HUDEP-2 (cell line): Measurements from ENCODE around the gene OR4D1.

Source experiments
- DNase-seq, 76 experiments: peaks; one replicate each; lab custom pipeline; 2025; ENCODE audit not compliant: unreplicated experiment in 76 of 76; lab: John Stamatoyannopoulos, UW

OR4D1 gene

DNA sequence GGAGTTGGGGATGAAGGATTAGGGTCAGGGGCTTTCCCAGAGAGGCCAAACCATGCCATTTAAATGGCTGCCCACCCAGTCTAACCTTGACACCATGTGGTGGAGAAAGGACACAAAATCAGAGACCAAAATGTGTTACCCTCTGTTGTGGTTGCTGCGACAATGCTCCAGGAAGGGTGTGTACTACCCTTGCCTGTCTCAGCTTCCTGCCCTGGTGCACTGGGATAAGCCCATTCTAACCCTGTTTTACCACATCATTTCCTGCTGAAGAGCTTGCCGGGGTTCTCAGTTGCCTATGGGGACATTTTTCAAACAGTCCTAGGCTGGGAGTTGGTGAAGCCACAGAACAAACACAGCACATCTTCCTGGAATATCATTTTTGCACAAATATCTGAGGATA is 4.9 kb downstream of the OR4D1 start:
- DNase-seq = no peak

- no peak for DNase-seq
Measured at GRCh38 chr17:58153671-58154070, 5.5 kb downstream of the OR4D1 start.

DNA sequence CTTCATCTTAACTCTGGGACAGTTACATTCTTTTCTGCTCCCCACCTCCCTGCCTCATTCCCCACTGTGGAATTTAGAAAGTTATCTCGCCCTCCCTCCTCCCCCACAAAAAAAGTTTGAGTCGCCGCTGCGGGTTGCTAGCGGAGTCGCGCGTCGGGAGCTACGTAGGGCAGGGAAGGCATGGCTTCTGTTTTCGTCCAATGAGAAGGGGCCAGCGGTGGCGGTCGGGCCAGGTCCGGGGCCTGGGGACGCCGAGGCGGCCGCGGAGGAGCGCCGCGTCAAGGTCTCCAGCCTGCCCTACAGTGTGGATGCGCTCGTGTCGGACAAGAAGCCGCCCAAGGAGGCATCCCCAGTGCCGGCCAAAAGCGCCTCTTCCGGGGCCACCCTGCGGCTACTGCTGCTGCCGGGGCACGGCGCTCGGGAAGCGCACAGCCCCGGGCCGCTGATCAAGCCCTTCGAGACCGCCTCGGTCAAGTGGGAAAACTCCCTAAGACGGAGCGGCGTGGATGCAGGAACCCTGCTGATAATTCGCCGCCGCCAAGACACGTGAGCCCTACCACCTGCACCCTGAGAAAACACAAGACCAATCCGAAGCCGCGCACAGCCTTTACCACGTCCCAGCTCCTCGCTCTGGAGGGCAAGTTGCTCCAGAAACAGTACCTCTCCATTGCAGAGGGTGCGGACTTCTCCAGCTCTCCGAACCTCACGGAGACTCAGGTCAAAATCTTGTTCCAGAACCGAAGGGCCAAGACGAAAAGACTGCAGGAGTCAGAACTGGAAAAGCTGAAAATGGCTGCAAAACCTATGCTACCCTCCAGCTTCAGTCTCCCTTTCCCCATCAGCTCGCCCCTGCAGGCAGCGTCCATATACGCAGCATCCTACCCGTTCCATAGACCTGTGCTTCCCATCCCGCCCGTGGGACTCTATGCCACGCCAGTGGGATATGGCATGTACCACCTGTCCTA is 8.9 kb downstream of the OR4D1 start:
- no peak for DNase-seq

- no peak for DNase-seq
Measured at GRCh38 chr17:58158181-58158580, 10.0 kb downstream of the OR4D1 start.

GRCh38 chr17:58161566-58161965 is 13.4 kb downstream of the OR4D1 start:
- DNase-seq = no peak

- DNase-seq = no peak
Measured at GRCh38 chr17:58165981-58166380, 17.8 kb downstream of the OR4D1 start.

DNA sequence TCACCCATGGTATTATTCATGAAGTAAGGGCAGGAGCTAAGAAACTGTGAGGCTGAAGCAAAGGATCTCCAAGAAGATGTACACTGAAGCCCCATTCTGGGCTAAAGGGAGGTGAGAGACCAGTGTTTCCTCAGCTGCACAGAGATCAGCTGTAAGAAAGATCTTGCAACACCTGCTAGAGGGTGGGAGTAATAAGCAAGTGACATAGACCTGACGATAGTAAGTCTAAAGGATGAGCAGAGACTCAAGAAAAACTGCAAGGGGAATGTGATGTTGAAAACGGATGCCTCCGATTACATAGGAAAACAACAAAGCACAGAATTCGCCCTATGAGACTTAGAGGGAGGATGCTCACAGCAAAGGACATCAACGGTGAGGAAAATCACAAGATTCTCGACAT is 18.5 kb downstream of the OR4D1 start, which contains the start of gene OR4D2:
OR4D2 (plus strand) TSS at position 301 of the 400 bp plus-strand sequence. CDS start 2,674 bp downstream, outside the sequence.
- no peak for DNase-seq

GRCh38 chr17:58170622-58171021 is 22.4 kb downstream of the OR4D1 start:
- no peak for DNase-seq

DNA sequence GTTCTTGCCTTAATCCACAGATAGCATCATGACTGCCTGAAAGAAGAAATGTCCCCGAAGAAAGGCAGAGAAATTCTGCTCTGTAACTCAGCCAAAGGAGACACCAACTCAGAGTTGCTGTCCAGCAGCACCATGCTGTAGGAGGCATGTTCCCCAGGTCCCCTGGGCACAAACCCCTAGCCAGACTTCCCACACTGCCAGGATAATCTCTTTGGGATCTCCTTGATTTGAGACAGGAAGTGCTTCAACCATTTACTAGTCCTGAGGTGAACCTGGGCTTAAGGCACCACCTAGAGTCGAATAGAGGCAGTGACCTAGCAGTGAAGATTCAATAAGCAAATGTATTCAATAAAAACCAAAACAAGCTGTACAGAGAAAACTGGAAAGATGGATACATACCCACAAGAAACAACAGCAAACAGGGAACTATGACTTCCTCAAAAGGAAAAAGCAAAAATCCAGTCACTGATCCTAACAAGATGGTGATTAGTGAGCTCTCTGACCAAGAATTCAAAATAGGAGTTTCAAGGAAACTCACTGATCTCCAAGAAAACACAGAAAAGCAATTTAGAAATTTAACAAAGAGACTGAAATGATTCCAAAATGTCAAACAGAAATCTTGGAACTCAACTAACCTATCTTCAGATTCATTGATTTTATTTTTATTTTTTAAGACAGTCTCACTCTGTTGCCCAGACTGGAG is 24.3 kb downstream of the OR4D1 start:
- DNase-seq = peak in 11 of 76 experiments; percentile 6 to 49 (median 25)

DNA sequence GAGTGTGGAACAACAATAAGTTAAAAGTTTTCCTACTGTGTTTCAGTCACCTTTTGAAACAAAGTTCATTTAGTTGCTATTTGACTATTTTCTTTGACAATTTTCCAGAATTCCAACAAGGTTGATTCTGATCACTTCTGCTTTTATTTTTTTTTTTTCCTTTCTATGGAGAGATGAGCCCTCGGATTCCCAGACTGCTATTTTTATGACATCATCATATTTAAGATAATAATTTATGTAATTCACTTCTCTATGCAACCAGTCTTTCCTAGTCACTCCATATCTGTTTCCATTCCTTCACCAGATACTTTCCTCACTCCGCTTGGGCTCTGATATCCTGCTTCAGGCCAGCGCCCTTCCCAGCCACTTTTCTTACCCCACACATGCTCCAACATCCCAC is 26.7 kb downstream of the OR4D1 start:
- DNase-seq = no peak

DNA sequence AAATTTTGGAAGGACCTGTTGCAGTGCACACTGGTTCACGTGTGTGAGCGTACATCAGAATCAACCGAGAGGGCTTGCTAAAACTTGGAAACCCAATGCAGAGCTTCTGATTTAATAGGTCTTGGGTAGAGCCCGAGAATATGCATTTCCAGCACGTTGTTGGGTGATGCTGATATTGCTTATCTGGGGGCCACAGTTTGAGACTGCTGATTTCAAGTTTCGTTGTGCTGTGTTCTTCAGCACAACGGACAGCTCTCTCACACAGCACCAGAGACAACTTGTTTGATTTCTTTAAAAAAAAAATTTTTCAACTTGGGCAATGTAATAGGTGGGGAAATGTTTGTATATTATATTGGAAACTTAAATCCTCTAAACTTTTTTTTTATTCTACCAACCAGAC is 28.0 kb downstream of the OR4D1 start:
- DNase-seq = peak in 1 of 76 experiments; percentile 19

GRCh38 chr17:58181796-58182195 is 33.6 kb downstream of the OR4D1 start:
- no peak for DNase-seq

- no peak for DNase-seq
Measured at GRCh38 chr17:58183514-58183913, 35.3 kb downstream of the OR4D1 start.

DNA sequence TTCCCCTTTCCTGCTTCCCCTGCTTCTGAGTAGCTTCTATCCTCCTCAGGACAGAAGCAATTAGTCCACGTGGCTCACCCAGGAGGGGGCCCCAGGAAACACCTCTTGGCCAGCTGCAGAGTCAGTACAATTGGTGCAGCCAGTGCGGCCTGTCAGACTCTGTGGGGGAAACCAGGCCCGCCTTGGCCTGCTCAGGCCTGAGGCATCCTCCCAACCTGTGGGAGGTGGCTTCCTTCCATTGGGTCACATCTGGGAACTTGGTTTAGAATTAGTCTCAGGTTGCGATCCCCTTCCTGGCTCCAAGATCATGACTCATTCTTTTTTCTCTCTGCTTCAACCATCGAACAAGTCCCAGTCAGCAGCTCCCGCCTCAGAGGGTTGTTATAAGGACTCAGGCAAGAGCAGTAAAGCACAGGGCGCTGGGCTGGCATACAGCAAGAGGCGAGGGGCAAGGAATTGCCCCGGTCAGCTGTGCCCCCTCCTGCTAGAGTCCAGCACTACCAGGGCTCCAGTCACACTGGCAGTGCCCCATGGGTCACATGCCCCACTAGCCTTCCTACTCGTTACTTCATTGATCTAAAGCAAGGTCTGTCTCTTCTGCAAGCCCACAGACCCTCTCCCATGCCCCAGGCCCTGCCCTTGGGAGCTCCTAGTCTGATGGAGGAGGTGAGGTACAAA is 36.3 kb downstream of the OR4D1 start:
- no peak for DNase-seq

DNA sequence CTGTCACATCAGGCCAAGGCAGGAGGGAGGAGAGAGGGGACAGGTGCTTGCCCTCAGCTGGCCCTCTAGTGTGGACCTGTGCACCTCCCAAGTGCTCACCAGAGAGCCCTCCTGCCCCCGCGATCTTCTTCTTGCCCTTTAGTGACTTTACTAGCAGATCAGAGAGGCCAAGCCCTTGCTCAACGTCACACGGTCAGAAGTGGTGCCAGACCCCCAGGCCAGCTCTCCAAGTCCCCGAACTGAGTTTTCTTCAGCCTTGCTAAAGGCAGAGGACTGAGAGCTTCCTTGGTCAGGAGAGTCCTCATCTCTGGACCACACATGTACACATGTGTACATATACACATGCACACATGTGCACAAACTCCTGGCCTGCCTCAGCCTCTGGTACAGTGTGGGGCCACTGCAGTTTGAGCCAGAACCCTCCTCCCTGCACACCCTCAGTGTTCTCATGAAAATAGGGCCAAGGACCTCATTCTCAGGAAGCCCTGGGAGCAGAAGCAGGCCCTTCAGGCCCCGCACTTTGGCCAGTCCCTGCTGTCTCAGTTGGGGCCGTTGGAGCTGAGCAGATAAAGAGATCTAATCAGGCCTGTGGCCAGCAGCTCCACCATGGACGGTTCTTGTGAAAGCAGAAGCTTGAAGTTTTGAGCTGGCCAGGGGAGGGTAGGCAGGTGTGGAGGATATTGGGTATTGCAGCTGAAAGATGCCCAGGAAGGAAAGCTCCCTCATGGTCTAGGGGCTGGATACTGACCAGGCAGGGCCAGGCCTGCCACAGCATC is 37.0 kb downstream of the OR4D1 start:
- peak in 26 of 76 experiments; percentile 4 to 52 (median 16) for DNase-seq

- no peak for DNase-seq
Measured at GRCh38 chr17:58186591-58186990, 38.4 kb downstream of the OR4D1 start.

GRCh38 chr17:58187063-58187462 is 38.9 kb downstream of the OR4D1 start:
- DNase-seq = no peak

- no peak for DNase-seq
Measured at GRCh38 chr17:58187675-58188074, 39.5 kb downstream of the OR4D1 start.

DNA sequence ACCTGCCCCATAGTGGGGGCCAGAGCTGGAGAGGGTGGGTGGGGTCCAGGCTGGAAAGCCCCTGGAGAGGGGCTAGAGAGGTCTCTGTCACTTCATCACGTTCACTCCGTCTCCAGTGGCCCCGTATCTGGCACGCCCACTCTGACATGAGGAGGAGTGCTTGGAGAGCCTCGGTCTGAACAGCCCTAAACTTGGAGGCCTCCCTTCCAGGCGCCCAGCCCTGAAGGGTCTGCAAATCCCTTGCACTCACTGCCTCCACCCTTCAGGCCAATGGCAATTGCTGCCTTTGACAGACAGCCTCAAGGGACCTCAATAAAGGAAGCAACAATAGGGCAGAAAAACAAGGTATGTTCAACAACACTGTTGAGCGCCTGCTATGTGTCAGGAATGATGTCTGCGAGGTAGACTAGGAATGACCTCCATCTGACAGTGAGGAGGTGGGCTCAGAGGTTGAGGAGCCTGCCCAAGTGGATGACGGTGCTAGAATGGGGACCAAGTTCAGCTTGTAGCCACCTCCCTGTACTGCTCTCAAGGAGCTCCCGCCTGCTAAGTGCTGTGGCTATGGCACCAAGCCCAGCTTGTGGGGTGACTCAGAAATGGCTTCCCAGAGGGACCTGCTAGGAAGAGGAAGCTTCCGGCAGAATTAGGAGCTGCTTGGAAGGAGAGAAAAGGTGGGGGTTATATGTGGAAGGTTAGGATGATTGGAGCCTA is 41.4 kb downstream of the OR4D1 start:
- peak in 68 of 76 experiments; percentile 6 to 86 (median 60) for DNase-seq
